ENCODE data around the gene SLX9. TPM values are rescaled to one million over a fixed set of nuclear protein-coding genes. Genes with fewer than 3 reads are reported as not detected.

Gene SLX9
- total RNA-seq, 1 experiment from 2014 or later, result 12.2 TPM

GRCh38 chr21:44943005-44943685, 3.3 kb downstream of the SLX9 start:
- H3K27me3 ChIP-seq (ENCODE audit: low read length), result no peaks in the 10 kb centered on the region
- H3K79me2 ChIP-seq (ENCODE audit: low read length), result peaks cover 88% of the 10 kb centered on the region

GRCh38 chr21:44943686-44944550, 4.1 kb downstream of the SLX9 start:
- Histone ChIP-seq H3K9ac (ENCODE audit: low read length) (no peak overlapping the region), H3K27me3 (ENCODE audit: low read length) (no peaks in the 10 kb centered on the region), H3K9me2 (replicated peaks; ENCODE audit: insufficient read depth, low read length) (no peaks in the 10 kb centered on the region), H3K4me3 (ENCODE audit: low read length) (no peak overlapping the region), H3K9me3 (ENCODE audit: low read length) (no peaks in the 10 kb centered on the region), H3K36me3 (ENCODE audit: insufficient read depth, low read length) (peaks cover 17% of the 10 kb centered on the region; the same call in 1 of the 2 replicates), H3K4me1 (ENCODE audit: low read length) (peaks cover 25% of the 10 kb centered on the region), H3K4me2 (ENCODE audit: low read depth, low read length, poor library complexity, severe bottlenecking) (no peak overlapping the region), H3K79me2 (ENCODE audit: low read length) (peaks cover 95% of the 10 kb centered on the region), H4K20me1 (ENCODE audit: insufficient read depth, low read depth, low read length) (peaks cover 52% of the 10 kb centered on the region), H3K27ac (ENCODE audit: low read length) (no peak overlapping the region), H2AFZ (ENCODE audit: low read length) (no peak overlapping the region)
- DNase-seq, result no peak

More at GRCh38 chr21:44943005-44943685, 3.3 kb downstream of the SLX9 start:
- Histone ChIP-seq H2AFZ (ENCODE audit: low read length) (no peak overlapping the region), H3K9me3 (ENCODE audit: low read length) (no peaks in the 10 kb centered on the region), H3K9ac (ENCODE audit: low read length) (no peak overlapping the region), H4K20me1 (ENCODE audit: insufficient read depth, low read depth, low read length) (peaks cover 46% of the 10 kb centered on the region), H3K4me3 (ENCODE audit: low read length) (no peak overlapping the region), H3K27ac (ENCODE audit: low read length) (no peak overlapping the region), H3K9me2 (replicated peaks; ENCODE audit: insufficient read depth, low read length) (no peaks in the 10 kb centered on the region), H3K4me1 (ENCODE audit: low read length) (peaks cover 31% of the 10 kb centered on the region), H3K36me3 (ENCODE audit: insufficient read depth, low read length) (peaks cover 17% of the 10 kb centered on the region; the same call in 1 of the 2 replicates), H3K4me2 (ENCODE audit: low read depth, low read length, poor library complexity, severe bottlenecking) (no peak overlapping the region)
- DNase-seq, result no peak

GRCh38 chr21:44944596-44944995, 4.8 kb downstream of the SLX9 start:
- Histone ChIP-seq H3K9me3 (ENCODE audit: low read length) (no peaks in the 10 kb centered on the region), H3K27ac (ENCODE audit: low read length) (no peak overlapping the region), H3K27me3 (ENCODE audit: low read length) (no peaks in the 10 kb centered on the region), H4K20me1 (ENCODE audit: insufficient read depth, low read depth, low read length) (peaks cover 58% of the 10 kb centered on the region), H2AFZ (ENCODE audit: low read length) (no peak overlapping the region), H3K4me1 (ENCODE audit: low read length) (peaks cover 18% of the 10 kb centered on the region), H3K9ac (ENCODE audit: low read length) (no peak overlapping the region), H3K4me2 (ENCODE audit: low read depth, low read length, poor library complexity, severe bottlenecking) (no peak overlapping the region), H3K79me2 (ENCODE audit: low read length) (peaks cover 96% of the 10 kb centered on the region), H3K4me3 (ENCODE audit: low read length) (no peak overlapping the region), H3K36me3 (ENCODE audit: insufficient read depth, low read length) (peaks cover 17% of the 10 kb centered on the region; the same call in 1 of the 2 replicates), H3K9me2 (replicated peaks; ENCODE audit: insufficient read depth, low read length) (no peaks in the 10 kb centered on the region)
- no peak for DNase-seq

- DNase-seq, result no peak
- Histone ChIP-seq H4K20me1 (ENCODE audit: insufficient read depth, low read depth, low read length) (peaks cover 67% of the 10 kb centered on the region), H3K9ac (ENCODE audit: low read length) (no peak overlapping the region), H3K79me2 (ENCODE audit: low read length) (peaks cover 97% of the 10 kb centered on the region), H3K9me3 (ENCODE audit: low read length) (no peaks in the 10 kb centered on the region), H3K4me2 (ENCODE audit: low read depth, low read length, poor library complexity, severe bottlenecking) (no peak overlapping the region), H3K4me1 (ENCODE audit: low read length) (peaks cover 10% of the 10 kb centered on the region), H2AFZ (ENCODE audit: low read length) (no peak overlapping the region), H3K36me3 (ENCODE audit: insufficient read depth, low read length) (peaks cover 16% of the 10 kb centered on the region; the same call in 1 of the 2 replicates), H3K9me2 (replicated peaks; ENCODE audit: insufficient read depth, low read length) (no peaks in the 10 kb centered on the region), H3K27me3 (ENCODE audit: low read length) (no peaks in the 10 kb centered on the region), H3K4me3 (ENCODE audit: low read length) (no peak overlapping the region), H3K27ac (ENCODE audit: low read length) (no peak overlapping the region)
These were observed 6.6 kb downstream of the SLX9 start for GRCh38 chr21:44946254-44947041.

DNA sequence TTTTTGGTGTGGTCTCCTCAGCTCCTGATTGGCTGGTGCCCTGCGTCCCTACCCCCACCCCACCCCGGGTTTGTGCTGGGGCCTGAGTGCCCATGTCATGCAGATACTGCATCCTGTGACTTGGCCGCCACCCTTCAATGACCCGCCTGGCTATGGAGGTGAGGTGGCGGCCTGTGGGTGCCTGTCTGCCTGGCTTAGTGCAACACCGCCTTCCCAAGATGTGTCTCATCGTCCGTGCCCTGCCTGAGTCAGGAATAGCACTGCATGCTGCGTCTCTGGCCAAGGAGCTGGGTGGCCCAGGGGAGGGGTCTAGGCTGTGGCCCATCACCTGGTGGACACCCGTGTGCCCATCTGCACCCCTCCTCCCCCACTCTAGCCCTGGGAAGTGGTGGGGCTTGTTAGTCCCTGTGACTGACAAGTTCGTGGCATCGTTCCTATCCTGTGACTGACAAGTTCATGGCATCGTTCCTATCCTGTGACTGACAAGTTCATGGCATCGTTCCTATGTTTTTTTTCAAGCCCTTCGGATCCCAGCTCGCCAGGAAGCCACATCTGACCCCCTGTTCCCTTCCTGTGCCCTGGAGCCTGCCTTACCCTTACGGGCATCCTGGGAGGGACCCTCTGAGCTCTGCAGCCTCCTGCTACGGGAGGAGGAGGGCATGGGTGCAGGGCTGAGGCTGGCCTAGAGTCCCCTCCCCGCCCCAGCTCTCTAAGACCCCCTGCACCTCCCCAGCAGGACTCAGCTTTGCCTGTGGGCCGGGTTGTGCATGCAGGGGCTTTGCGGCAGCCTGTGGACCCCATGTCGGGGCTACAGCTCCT, 7.5 kb downstream of the SLX9 start:
- Histone ChIP-seq H2AFZ (ENCODE audit: low read length) (no peak overlapping the region), H3K9me2 (replicated peaks; ENCODE audit: insufficient read depth, low read length) (no peaks in the 10 kb centered on the region), H3K9ac (ENCODE audit: low read length) (no peak overlapping the region), H3K4me3 (ENCODE audit: low read length) (no peak overlapping the region), H3K36me3 (ENCODE audit: insufficient read depth, low read length) (peaks cover 8% of the 10 kb centered on the region; the same call in 1 of the 2 replicates), H3K27ac (ENCODE audit: low read length) (no peak overlapping the region), H3K4me1 (ENCODE audit: low read length) (peaks cover 2% of the 10 kb centered on the region; the same call in 1 of the 2 replicates), H4K20me1 (ENCODE audit: insufficient read depth, low read depth, low read length) (peaks cover 60% of the 10 kb centered on the region), H3K27me3 (ENCODE audit: low read length) (no peaks in the 10 kb centered on the region), H3K79me2 (ENCODE audit: low read length) (peaks cover 94% of the 10 kb centered on the region), H3K4me2 (ENCODE audit: low read depth, low read length, poor library complexity, severe bottlenecking) (no peak overlapping the region), H3K9me3 (ENCODE audit: low read length) (no peaks in the 10 kb centered on the region)
- DNase-seq, result no peak

GRCh38 chr21:44947930-44948331, 8.1 kb downstream of the SLX9 start:
- Histone ChIP-seq H3K9ac (ENCODE audit: low read length) (no peak overlapping the region), H4K20me1 (ENCODE audit: insufficient read depth, low read depth, low read length) (peaks cover 58% of the 10 kb centered on the region), H3K4me3 (ENCODE audit: low read length) (no peak overlapping the region), H2AFZ (ENCODE audit: low read length) (no peak overlapping the region), H3K9me3 (ENCODE audit: low read length) (no peaks in the 10 kb centered on the region), H3K36me3 (ENCODE audit: insufficient read depth, low read length) (peaks cover 7% of the 10 kb centered on the region; the same call in 1 of the 2 replicates), H3K27me3 (ENCODE audit: low read length) (no peaks in the 10 kb centered on the region), H3K79me2 (ENCODE audit: low read length) (peaks cover 94% of the 10 kb centered on the region), H3K4me2 (ENCODE audit: low read depth, low read length, poor library complexity, severe bottlenecking) (no peak overlapping the region), H3K27ac (ENCODE audit: low read length) (no peak overlapping the region), H3K4me1 (ENCODE audit: low read length) (no peaks in the 10 kb centered on the region), H3K9me2 (replicated peaks; ENCODE audit: insufficient read depth, low read length) (no peaks in the 10 kb centered on the region)
- no peak for DNase-seq

GRCh38 chr21:44948426-44949120, 8.7 kb downstream of the SLX9 start:
- Histone ChIP-seq H3K9me3 (ENCODE audit: low read length) (no peaks in the 10 kb centered on the region), H3K36me3 (ENCODE audit: insufficient read depth, low read length) (peaks cover 7% of the 10 kb centered on the region; the same call in 1 of the 2 replicates), H3K79me2 (ENCODE audit: low read length) (peaks cover 93% of the 10 kb centered on the region), H3K4me3 (ENCODE audit: low read length) (no peak overlapping the region), H2AFZ (ENCODE audit: low read length) (no peak overlapping the region), H3K27me3 (ENCODE audit: low read length) (no peaks in the 10 kb centered on the region), H3K9me2 (replicated peaks; ENCODE audit: insufficient read depth, low read length) (no peaks in the 10 kb centered on the region), H3K9ac (ENCODE audit: low read length) (no peak overlapping the region), H3K4me2 (ENCODE audit: low read depth, low read length, poor library complexity, severe bottlenecking) (no peak overlapping the region), H3K4me1 (ENCODE audit: low read length) (no peaks in the 10 kb centered on the region), H3K27ac (ENCODE audit: low read length) (no peak overlapping the region), H4K20me1 (ENCODE audit: insufficient read depth, low read depth, low read length) (peaks cover 61% of the 10 kb centered on the region)
- DNase-seq, result no peak

Data from Karpas-422 (cell line).